ENCODE results near the gene NR6A1. TPM values are rescaled to one million over a fixed set of nuclear protein-coding genes. Genes with fewer than 3 reads are reported as not detected.
"Not testable (repeated sequence)": the region's sequence is repeated elsewhere in the genome, so short reads cannot be mapped to it uniquely, and the experiment has no call there.

Gene NR6A1
- polyA plus RNA-seq, 4 donors: 0.30 to 1.4 (median 1.0) TPM

- DNase-seq (ENCODE audit: low read depth in 4 of 4, low spot score in 3 of 4): no peak
Measured at GRCh38 chr9:124778575-124779367, 7.7 kb upstream of the NR6A1 start.

GRCh38 chr9:124776954-124777648 is 6.0 kb upstream of the NR6A1 start, which contains the start of gene OLFML2A:
Gene OLFML2A, plus strand, starts transcription at chr9:124777133. Its CDS starts 138 bp downstream, at chr9:124777271.
- DNase-seq (ENCODE audit: low read depth in 4 of 4, low spot score in 3 of 4): no peak

- DNase-seq (ENCODE audit: low read depth in 4 of 4, low spot score in 3 of 4): no peak
Measured at GRCh38 chr9:124776618-124776953, 5.5 kb upstream of the NR6A1 start.

DNA sequence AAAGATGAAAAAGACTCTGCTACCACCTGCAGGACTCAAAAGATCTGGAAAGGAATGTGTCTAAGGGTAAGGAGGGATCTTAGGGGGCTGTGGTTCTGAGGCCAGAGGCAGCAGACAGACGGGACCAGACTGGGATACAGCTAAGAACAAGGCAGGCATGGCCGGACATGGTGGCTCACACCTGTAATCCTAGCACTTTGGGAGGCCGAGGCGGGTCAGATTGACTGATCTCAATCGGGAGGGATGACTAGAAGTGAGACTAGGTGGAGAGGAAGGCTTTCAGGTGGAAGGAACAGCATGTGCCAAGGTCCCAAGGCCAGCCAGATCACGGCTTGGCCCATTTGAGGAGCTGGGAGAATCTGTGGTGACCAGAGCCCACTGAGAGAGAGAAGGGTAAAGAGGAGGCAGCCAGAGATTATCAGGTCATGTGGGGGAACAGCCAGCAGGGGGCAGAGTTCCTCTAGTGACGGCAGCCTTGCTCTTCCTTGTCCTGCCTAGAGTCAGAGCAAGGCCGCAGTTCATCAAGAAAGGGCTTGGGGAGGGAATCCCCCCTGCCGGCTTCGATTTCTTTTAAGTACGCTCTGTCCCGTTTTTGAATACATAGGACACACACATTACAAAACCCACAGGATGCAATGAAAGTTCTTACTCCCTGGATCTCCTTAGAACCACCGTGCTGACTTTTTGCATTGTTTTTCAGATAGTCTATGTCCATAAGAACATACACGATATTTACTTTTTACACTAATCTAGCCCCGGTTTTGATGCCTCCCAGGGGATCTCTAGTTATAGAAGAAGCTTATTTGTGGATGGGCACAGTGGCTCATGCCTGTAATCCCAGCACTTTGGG is 3.2 kb upstream of the NR6A1 start:
- DNase-seq (ENCODE audit: low read depth in 4 of 4, low spot score in 3 of 4): no peak

DNA sequence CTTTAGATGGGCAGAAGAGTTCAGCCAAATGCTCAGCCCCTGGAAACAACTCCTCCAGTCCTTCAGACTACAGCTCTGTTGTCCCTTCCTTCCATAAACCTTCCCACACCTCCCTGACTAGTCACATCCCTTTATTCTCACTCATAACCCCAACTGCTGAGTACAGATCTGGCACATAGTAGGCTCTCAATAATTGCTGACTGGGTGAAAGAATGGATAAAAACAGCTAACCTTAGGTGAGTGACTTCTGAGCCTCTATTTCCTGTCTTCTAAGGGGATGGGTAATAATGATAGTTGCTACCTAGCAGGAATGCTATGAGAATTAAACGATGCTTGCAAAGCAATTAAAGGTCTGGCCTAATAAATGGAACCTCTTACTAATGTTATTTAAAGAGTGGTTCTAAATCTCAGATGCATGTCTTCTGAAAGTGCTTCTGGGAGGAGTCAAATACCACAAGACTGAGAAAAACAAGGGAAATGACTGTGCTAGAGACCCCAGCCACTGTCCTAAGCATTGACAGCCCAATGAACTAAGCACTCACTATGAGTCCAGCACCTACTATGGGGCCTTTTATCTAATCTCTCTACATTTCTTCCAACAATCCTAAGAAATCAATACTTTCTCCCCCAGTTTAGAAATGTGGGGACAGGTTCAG is 2.5 kb upstream of the NR6A1 start:
- no peak for DNase-seq (ENCODE audit: low read depth in 4 of 4, low spot score in 3 of 4)

GRCh38 chr9:124772877-124773276 is 1.8 kb upstream of the NR6A1 start:
- DNase-seq (ENCODE audit: low read depth in 4 of 4, low spot score in 3 of 4): not testable (repeated sequence)

DNA sequence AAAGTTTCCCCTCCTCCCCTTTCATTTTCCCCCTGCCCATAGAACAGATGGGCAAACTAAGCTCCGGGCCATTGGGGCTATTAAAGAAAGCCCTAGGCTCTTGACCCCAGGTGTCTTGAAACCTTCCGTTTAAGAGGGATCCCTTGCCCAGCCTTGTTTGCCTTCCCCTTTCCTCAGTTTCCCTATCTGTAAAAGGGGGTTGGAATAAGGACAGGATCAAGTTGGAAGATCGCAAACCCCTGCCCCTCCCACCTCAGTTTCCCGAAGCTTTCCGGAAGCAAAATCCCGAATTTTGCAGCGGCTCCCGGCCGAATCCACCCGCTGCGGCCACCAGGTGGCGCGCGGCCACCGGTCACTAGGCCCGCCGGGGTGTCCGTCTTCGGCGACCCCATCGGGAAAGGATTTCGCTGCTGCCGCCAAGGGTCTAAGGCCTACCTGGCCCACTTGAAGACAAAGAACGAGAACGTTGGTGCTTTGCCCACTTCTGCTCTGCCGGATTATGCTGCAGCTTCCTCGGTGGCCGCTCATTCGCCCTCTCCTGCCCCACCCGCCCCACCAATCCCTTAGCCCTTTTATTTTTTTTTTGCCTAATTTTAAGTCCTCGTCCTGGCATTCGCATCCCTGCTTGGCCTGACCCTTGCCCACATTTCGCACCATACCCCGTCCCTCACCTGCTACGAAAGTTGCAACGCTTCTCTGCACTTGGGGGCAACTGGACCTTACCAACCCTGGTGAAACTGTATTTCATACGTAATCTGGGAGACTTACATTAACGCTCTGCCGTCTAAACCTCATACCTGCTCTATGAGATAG is 962 bp upstream of the NR6A1 start:
- DNase-seq (ENCODE audit: low read depth in 4 of 4, low spot score in 3 of 4): no peak

DNA sequence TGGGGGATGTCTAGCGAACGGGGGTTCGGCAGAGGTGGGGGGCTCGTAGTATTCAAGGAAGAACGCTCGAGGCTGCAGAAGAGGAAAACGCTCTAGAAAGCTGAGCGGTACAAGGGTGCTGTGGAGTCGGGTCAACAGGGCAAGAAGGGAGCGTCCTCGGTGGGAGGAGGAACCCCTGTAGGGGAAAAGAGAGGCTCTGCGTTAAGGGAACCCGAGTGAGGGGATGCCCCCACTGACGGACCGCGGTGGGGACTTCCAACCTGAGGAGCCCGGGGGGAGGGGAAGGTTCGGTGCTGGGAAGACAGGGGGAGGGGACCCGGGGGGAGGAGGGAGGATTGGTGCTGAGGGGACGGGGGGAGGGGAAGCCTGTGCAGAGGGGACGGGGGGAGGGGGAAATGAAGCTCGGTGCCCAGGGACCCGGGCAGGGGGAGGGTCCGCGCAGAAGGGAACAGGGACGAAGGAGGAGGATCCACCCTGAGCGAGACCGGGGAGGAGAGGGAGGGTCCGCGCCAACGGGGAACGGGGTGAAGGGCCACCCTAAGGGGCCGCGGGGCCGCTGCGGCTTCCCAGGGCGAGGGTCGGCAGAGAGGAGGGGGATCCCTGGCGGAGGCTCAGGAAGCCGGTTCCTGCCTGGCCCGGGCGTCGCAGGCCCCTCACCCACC is 621 bp downstream of the NR6A1 start:
- DNase-seq (ENCODE audit: low read depth in 4 of 4, low spot score in 3 of 4): no peak

DNA sequence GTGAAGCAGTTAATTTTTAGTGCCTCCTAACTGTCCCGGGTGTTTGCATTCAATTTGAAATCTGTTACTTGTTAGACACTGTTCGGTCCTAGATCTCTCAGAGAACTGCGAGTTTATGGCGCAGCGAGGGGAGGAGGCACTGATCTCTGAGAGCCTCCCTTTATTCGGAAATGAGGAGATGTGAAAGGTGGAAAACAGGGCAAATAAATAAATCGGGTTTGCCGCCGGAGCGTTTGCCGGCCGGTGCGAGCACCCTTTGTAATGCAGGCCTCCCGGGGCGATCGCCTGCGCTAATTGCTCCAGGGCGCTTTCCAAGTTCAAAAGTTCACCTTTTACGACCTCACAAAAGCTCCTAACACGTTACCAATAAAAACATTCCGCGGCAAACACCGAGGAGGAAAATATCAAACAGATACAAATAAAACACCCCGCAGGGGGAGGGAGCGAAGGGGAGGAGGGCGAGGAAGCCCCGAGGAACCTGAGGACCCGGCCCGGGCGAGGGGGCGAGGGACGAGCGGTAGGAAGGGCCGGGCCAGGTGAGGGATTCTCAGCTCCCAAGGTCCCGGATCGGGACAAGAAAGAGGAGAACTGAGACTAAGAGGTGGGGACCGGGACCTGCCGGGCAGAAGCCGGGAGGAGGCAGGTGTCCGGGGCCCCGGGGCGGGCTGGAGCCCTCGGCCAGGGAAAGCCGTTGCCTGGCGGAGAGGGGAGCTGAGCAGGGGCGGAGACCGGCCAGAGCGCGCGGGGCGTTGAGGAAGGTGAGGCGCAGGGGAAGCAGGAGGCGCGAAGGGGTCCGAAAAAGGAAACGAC is 1.4 kb downstream of the NR6A1 start:
- DNase-seq (ENCODE audit: low read depth in 4 of 4, low spot score in 3 of 4): no peak

GRCh38 chr9:124768750-124769548 is 2.2 kb downstream of the NR6A1 start:
- no peak for DNase-seq (ENCODE audit: low read depth in 4 of 4, low spot score in 3 of 4)

DNA sequence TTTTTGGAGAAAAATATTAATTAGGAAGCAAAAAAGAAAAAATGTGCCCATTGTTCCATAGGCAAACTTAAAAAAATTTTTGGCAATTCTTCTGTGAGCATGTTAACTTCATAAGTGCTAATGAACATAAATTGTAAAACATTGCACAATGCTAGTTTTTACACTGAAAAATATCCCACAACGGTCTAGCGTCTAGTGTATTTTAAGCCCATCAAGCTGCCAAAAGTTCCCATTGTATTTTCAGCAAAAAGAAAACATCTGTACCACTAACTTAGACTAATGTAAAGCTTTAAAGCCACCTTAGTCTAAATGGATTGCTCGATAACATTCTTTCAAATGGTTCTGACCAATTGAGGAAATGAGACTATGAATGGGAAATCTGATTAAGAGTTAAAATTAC is 2.8 kb downstream of the NR6A1 start:
- DNase-seq (ENCODE audit: low read depth in 4 of 4, low spot score in 3 of 4): no peak

DNA sequence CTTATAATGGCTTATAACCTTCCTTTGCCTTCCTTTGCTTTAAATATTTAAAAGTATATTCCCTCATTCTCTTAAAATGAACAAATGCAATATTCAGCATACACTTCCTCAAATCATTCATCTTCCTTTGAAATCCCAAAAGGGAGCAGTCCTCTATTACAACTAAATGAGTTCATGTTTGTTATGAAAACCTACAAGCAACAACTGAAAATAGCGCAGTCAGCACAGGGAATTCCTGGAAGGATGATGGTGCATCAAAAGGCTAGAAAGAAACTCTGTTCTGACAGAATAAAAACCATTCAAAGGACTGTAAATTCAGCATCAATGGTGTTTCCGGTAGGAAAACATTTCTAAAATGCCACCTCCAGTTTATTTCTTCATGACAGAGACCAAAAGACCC is 3.3 kb downstream of the NR6A1 start:
- no peak for DNase-seq (ENCODE audit: low read depth in 4 of 4, low spot score in 3 of 4)

- no peak for DNase-seq (ENCODE audit: low read depth in 4 of 4, low spot score in 3 of 4)
Measured at GRCh38 chr9:124766815-124767554, 4.1 kb downstream of the NR6A1 start.

- no peak for DNase-seq (ENCODE audit: low read depth in 4 of 4, low spot score in 3 of 4)
Measured at GRCh38 chr9:124766326-124766725, 4.8 kb downstream of the NR6A1 start.

DNA sequence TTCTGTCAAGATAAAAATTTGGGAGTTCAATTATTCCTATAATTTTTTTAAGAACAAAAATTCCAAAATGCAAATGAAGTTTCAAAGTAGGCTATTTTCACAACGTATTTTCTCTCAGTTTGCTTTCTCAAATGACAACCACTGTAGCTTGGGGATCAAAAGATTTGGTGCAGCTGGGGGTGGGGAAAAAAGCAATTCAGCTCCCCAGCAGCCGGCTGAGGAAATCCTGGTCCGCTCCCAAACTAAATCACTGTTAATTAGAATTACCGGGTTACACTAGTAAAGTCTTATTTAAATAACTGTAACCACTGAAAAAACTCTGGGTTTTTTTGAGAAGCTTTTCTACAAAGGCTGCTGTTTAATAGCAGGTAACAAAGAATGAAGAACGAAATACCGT is 5.7 kb downstream of the NR6A1 start:
- DNase-seq (ENCODE audit: low read depth in 4 of 4, low spot score in 3 of 4): no peak

DNA sequence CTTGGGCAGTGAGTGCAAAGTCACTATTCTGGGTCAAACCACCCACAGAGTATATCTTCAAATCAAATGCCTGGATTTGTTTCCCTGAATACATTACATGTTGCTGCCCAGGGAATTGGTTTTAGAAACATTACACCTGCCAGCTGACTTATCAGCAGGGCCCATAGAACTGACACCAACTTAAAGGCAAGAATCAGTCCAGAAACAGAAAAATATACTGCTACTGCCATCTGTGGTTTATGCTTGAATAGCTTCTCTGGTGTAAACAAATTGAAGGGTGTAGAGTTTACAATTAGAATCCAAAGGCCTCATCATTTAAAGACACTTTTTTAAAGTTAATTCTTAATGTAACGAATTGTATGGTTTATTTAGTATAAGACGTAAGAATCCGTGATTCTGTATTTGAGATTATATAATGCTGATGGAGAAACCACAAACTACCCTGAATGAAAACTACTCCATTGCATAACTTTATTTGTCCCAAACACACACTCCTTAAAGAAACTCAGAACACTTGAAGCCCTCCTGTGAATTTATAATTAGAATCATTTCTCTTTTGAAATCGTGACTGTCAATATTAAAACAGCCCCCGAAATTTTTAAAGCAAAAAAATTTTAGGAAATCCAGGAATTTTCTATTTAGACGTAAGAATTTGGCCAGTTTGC is 6.2 kb downstream of the NR6A1 start:
- DNase-seq (ENCODE audit: low read depth in 4 of 4, low spot score in 3 of 4): no peak

DNA sequence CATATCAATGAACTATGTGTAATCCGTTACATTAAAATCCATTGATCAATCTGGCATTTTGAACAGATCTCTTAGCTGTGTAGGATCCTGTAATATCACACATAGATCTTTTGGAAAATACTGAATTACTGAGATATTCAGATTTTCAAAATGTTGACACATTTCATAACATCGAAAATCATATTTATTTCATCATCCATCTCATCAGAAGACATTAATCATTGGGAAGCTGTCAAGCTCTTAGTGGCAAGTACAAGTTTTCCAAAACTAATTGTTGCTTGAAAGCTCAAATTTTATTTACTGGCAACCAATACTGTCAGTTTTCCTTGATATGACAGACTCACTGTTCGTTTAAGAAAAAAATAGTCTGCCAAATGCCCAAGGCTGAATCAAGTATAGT is 8.5 kb downstream of the NR6A1 start:
- DNase-seq (ENCODE audit: low read depth in 4 of 4, low spot score in 3 of 4): no peak

Measured in left renal pelvis (tissue), 4 donors.